ENCODE data around the gene WDR4. TPM values are rescaled to one million over a fixed set of nuclear protein-coding genes. Genes with fewer than 3 reads are reported as not detected.

The WDR4 gene
- total and polyA plus RNA-seq, 12 donors = 3.7 to 9.8 (median 4.5) TPM

- 71 to 75% methylated on average over 26 of the region's 26 CpGs for WGBS, 2 donors
- Histone ChIP-seq H3K4me3 (no peak overlapping the region), H3K9me3 (no peaks in the 10 kb centered on the region), H3K4me1 (peaks cover 0 to 37% (median 12%) of the 10 kb centered on the region in 9 donors), H3K27ac (peak overlapping the region in 6 of 10 donors; percentile 12 to 55 (median 44)), H3K36me3 (peaks cover 0 to 94% (median 5%) of the 10 kb centered on the region in 9 donors), H3K27me3 (no peaks in the 10 kb centered on the region)
- DNase-seq (no peak), ATAC-seq (peak; percentile 16 to 69 (median 45))
- intact Hi-C loops (cut with DNase I) = no loop called here
- TF ChIP-seq, protein P1, sequence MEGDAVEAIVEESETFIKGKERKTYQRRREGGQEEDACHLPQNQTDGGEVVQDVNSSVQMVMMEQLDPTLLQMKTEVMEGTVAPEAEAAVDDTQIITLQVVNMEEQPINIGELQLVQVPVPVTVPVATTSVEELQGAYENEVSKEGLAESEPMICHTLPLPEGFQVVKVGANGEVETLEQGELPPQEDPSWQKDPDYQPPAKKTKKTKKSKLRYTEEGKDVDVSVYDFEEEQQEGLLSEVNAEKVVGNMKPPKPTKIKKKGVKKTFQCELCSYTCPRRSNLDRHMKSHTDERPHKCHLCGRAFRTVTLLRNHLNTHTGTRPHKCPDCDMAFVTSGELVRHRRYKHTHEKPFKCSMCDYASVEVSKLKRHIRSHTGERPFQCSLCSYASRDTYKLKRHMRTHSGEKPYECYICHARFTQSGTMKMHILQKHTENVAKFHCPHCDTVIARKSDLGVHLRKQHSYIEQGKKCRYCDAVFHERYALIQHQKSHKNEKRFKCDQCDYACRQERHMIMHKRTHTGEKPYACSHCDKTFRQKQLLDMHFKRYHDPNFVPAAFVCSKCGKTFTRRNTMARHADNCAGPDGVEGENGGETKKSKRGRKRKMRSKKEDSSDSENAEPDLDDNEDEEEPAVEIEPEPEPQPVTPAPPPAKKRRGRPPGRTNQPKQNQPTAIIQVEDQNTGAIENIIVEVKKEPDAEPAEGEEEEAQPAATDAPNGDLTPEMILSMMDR (IDR thresholded peaks at IDR 0.05) = no peak
Observed at GRCh38 chr21:42864815-42865775, 14.2 kb downstream of the WDR4 start.

GRCh38 chr21:42864286-42864685 lies 15.1 kb downstream of the WDR4 start:
- TF ChIP-seq, protein P1 (IDR thresholded peaks at IDR 0.05) = peak in 1 of 9 donors; percentile 16
- peak overlapping the region in 1 of 10 donors; percentile 15 for H3K27ac ChIP-seq
- 82 to 85% methylated on average over 14 of the region's 14 CpGs for WGBS, 2 donors
- no peaks in the 10 kb centered on the region for H3K27me3 ChIP-seq
- DNase-seq (no peak), ATAC-seq (no peak)
- no peaks in the 10 kb centered on the region for H3K9me3 ChIP-seq
- peaks cover 0 to 94% (median 5%) of the 10 kb centered on the region in 9 donors for H3K36me3 ChIP-seq
- H3K4me3 ChIP-seq = no peak overlapping the region
- H3K4me1 ChIP-seq = peaks cover 0 to 37% (median 12%) of the 10 kb centered on the region in 9 donors
- intact Hi-C loops (cut with DNase I) = no loop called here

DNA sequence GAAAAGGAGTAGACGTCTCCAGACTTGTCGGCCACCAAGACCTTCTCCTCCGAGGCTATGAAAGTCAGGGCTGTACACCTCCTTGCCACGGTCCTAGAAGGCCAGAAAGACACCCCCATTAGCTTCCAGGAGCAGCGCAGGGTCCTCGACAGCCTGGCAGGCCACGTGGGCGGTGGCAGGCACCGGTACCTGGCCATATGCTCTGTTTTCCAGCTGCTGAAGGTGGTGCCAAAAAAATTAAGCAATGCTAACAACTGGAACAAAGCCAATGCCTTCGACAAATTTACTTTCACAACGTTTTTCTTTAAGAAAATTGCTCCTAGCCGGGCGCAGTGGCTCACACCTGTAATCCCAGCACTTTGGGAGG lies 15.9 kb downstream of the WDR4 start:
- TF ChIP-seq, protein P1 (IDR thresholded peaks at IDR 0.05) = no peak
- Histone ChIP-seq H3K4me1 (peaks cover 0 to 37% (median 12%) of the 10 kb centered on the region in 9 donors), H3K27ac (no peak overlapping the region), H3K27me3 (no peaks in the 10 kb centered on the region), H3K9me3 (no peaks in the 10 kb centered on the region), H3K4me3 (no peak overlapping the region), H3K36me3 (peaks cover 0 to 94% (median under 1%) of the 10 kb centered on the region in 9 donors)
- DNase-seq (no peak), ATAC-seq (no peak)
- WGBS, 2 donors = 85 to 92% methylated on average over 13 of the region's 13 CpGs
- intact Hi-C loops (cut with DNase I) = no loop called here

DNA sequence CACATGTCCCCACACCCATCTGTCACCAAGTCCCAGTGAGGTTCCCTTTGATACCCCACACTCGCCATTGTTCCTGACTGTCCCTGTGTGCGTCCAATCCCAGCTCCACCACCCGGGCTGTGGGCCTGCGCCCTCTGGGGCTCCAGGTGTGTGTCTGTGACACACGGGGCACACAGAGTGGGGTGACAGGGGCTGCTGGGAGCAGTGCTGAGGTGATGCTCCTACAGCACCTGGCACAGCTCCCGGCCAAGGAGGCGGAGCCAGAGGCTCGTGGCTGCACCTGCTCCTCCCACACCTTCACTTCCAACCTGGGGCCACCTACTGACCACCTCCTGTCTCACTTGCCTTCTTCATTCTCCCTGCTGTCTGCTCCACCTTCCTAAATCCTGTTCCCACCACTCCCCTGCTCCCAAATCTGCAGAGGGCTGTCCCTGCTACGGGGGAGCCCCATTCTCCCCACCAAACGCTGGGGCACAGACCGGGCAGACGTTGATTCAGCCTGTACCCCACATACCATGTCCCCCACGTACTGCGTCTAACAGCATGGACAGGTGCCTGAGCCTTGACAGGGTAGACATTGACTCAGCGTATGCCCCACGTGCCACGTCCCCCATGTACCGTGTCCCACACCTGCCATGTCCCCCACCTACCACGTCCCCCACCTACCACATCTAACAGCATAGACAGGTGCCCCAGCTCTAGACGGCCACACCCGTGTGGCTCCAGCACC lies 16.4 kb downstream of the WDR4 start:
- ATAC-seq = no peak
- Histone ChIP-seq H3K4me3 (no peak overlapping the region), H3K27ac (no peak overlapping the region), H3K4me1 (peaks cover 0 to 37% (median 12%) of the 10 kb centered on the region in 9 donors), H3K27me3 (no peaks in the 10 kb centered on the region), H3K36me3 (peaks cover 0 to 94% (median 4%) of the 10 kb centered on the region in 9 donors), H3K9me3 (no peaks in the 10 kb centered on the region)
- TF ChIP-seq, protein P1 (IDR thresholded peaks at IDR 0.05) = no peak
- WGBS, 2 donors = 93% methylated on average over 21 of the region's 21 CpGs
- intact Hi-C loops (cut with DNase I) = no loop called here
- DNase-seq = no peak

Data from heart right ventricle (tissue), 16 donors.